NCI-H446 (cell line): ENCODE measurements around the gene MINK1.
"Not testable (repeated sequence)": the region's sequence is repeated elsewhere in the genome, so short reads cannot be mapped to it uniquely, and the experiment has no call there.

Source experiments
- DNase-seq, 2 experiments: peaks; one replicate each; lab custom pipeline; 2025; lab: John Stamatoyannopoulos, UW

Gene MINK1

GRCh38 chr17:4811471-4811870 is 21.7 kb upstream of the MINK1 start:
- DNase-seq, result no peak

GRCh38 chr17:4812690-4813089 is 20.4 kb upstream of the MINK1 start:
- no peak for DNase-seq

GRCh38 chr17:4815043-4815675 is 18.0 kb upstream of the MINK1 start:
- DNase-seq, result no peak

- no peak for DNase-seq
Measured at GRCh38 chr17:4816826-4817225, 16.3 kb upstream of the MINK1 start.

GRCh38 chr17:4818276-4818675 is 14.9 kb upstream of the MINK1 start:
- no peak for DNase-seq

GRCh38 chr17:4822835-4823234 is 10.3 kb upstream of the MINK1 start:
- no peak for DNase-seq

- DNase-seq, result no peak
Measured at GRCh38 chr17:4823373-4824089, 9.6 kb upstream of the MINK1 start.

GRCh38 chr17:4827399-4827798 is 5.7 kb upstream of the MINK1 start:
- no peak for DNase-seq

- DNase-seq, result not testable (repeated sequence)
Measured at GRCh38 chr17:4832829-4833177, 337 bp upstream of the MINK1 start.

- DNase-seq, result no peak
Measured at GRCh38 chr17:4833941-4834680, 971 bp downstream of the MINK1 start.

- DNase-seq, result no peak
Measured at GRCh38 chr17:4834681-4835020, 1.5 kb downstream of the MINK1 start.

GRCh38 chr17:4836221-4836620 is 3.1 kb downstream of the MINK1 start:
- DNase-seq, result no peak

- DNase-seq, result no peak
Measured at GRCh38 chr17:4837471-4838308, 4.5 kb downstream of the MINK1 start.

- DNase-seq, result no peak
Measured at GRCh38 chr17:4838309-4838785, 5.2 kb downstream of the MINK1 start.

- DNase-seq, result no peak
Measured at GRCh38 chr17:4839221-4839620, 6.1 kb downstream of the MINK1 start.

- DNase-seq, result no peak
Measured at GRCh38 chr17:4839965-4840892, 7.1 kb downstream of the MINK1 start.

GRCh38 chr17:4840893-4841242 is 7.7 kb downstream of the MINK1 start:
- no peak for DNase-seq

- DNase-seq, result no peak
Measured at GRCh38 chr17:4842376-4842775, 9.2 kb downstream of the MINK1 start.

- DNase-seq, result no peak
Measured at GRCh38 chr17:4843321-4844000, 10.3 kb downstream of the MINK1 start.

GRCh38 chr17:4845118-4845517 is 12.0 kb downstream of the MINK1 start:
- DNase-seq, result no peak
